ENCODE results near the gene SULT1A2. TPM values are rescaled to one million over a fixed set of nuclear protein-coding genes. Genes with fewer than 3 reads are reported as not detected.
"Not testable (repeated sequence)": the region's sequence is repeated elsewhere in the genome, so short reads cannot be mapped to it uniquely, and the experiment has no call there.

Gene SULT1A2
- 1.1 TPM for total RNA-seq
- long read RNA-seq, partial matches to known transcripts, result 0 of 1 reads
- long read RNA-seq, other reads (novel, unspliced or antisense), result 1 of 1 reads

GRCh38 chr16:28596840-28597691 lies at the start of gene SULT1A2:
Gene SULT1A2 (minus strand): TSS chr16:28597050. CDS start chr16:28595930, 1,120 bp downstream.
- DNase-seq (no peak), ATAC-seq (peak; percentile 62)
- intact Hi-C loops (cut with micrococcal nuclease), result no loop called here

DNA sequence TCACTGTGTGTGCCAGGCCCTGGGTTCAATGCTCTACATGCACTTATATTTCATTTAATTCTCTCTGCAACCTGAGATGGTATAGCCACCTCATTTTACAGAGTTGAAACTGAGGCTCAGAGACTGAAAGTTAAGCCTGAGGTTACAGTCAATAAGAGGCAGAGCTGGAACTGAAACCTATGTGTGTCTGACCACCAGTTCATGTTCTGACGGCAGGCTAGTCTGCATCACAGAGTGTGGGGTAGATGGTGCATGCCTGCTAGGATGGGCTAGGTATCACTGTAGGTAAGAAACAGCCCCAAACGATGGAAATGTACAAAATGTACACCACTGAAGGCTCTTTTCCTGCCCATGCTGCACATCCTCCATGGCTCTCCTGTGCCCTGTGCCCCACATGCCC lies 43.1 kb upstream of the SULT1A2 start:
- DNase-seq; ATAC-seq; intact Hi-C loops (cut with micrococcal nuclease): not testable (repeated sequence)

- DNase-seq; ATAC-seq; intact Hi-C loops (cut with micrococcal nuclease): not testable (repeated sequence)
Measured at GRCh38 chr16:28638359-28638758, 41.5 kb upstream of the SULT1A2 start.

GRCh38 chr16:28637765-28638164 lies 40.9 kb upstream of the SULT1A2 start, which contains the start of gene NPIPB8:
Gene NPIPB8 (plus strand): TSS chr16:28638065. CDS start chr16:28638361, 296 bp downstream.
- ATAC-seq; intact Hi-C loops (cut with micrococcal nuclease); DNase-seq: not testable (repeated sequence)

DNA sequence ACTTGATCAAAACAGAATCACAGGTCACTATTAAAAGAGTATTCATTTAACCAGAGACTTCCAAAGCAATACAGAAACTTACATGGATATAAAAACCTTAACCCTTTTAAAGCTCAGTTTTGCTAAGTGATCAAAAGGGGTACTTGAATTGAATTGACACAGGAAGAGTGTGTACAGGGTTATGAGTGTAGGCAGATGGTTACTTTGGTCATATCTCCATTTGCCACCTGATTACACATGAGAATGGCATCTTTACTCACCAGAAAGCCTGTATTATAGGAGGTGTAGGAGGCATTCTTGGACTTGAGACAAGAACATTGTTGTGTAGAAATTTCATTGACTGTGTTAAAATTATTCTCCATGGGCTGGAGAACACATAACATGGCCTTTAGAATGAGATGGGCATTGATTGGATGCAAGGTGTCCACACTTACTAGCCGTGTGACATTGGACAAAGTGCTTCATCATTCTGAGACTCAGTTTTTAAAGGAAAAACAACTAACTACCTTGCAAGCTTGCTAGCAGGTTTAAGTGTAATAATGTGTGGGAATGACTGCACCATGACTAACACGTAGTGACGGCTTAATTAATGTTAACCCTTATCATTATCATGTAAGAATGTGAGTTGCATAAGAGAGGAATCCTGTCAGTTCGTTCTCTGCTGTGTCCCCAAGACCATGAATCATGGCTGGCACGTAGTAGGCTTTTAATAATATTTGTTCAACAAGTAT lies 39.4 kb upstream of the SULT1A2 start:
- ATAC-seq; DNase-seq; intact Hi-C loops (cut with micrococcal nuclease): not testable (repeated sequence)

DNA sequence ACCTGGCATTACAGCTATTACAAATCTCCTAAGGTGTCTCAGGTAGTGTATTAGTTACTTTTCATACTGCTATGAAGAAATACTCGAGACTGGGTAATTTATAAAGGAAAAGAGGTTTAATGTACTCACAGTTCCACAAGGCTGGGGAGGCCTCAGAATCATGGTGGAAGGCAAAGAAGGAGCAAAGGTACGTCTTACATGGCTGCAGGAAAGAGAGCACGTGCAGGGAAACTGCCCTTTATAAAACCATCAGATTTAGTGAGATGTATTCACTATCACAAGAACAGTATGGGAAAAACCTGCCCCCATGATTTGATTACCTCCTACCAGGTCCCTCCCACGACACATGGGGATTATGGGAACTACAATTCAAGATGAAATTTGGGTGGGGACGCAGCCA lies 34.1 kb upstream of the SULT1A2 start:
- intact Hi-C loops (cut with micrococcal nuclease); ATAC-seq; DNase-seq: not testable (repeated sequence)

DNA sequence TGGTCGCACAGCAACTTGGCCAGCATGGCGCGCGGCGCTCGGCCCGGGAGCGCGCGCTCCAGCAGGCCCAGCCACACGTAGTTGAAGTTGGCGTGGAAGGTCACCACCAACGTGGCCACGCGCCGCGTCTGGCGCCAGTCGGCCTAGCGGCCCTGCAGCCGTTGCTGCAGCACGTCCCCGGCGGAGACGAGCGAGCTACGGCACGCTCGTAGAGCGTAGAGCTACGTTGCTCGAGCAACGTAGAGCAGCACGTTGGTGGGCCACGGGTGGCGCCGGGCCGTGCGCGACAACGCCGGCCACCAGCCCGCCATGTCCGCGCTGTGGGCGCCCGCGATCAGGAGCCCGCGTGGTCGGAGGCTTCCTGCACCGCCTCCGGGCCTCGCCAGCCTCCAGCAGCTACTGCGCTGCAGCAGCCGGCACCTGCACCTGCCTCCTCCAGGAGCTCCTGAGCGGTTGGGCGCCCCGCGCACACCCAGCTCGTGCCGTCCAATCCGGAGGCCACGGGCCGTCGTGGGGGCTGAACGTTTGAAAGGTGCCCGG lies 26.4 kb upstream of the SULT1A2 start:
- intact Hi-C loops (cut with micrococcal nuclease), result no loop called here
- ATAC-seq (peak; percentile 90), DNase-seq (peak; percentile 63)

GRCh38 chr16:28622532-28623171 lies 25.8 kb upstream of the SULT1A2 start:
- peak; percentile 44 for ATAC-seq
- DNase-seq; intact Hi-C loops (cut with micrococcal nuclease): not testable (repeated sequence)

DNA sequence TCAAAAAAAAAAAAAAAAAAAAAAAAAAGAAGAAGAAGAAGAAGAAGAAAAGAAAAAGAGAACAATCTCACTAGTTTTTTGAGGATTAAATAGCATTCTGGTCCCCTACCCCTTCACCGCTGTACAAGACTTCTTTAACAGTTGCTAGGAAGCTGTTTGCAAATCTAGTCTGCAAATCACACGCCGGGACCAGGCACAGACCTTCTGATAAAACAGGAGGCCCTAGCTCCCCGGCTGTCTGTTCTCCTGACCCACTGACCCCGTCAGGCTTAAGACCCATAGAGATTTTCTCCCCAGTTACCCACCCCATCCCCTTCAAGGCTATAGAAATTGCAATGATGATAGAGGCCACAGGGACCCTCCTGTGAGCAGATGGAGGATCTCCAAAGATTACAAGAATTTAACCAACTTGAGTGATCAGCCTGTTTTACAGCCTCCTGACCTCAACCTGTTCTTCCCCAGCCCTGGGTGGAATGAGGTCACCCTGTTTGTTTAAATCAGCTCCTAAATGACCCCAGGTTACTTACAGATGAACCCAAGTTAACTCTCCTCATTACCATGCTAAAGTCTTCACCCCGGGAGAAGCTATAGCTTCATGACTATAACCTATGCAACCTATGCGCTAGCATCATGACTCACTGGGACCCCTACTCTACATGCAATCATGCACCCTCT lies 24.8 kb upstream of the SULT1A2 start:
- no peak for DNase-seq
- no peak for ATAC-seq
- intact Hi-C loops (cut with micrococcal nuclease), result no loop called here

DNA sequence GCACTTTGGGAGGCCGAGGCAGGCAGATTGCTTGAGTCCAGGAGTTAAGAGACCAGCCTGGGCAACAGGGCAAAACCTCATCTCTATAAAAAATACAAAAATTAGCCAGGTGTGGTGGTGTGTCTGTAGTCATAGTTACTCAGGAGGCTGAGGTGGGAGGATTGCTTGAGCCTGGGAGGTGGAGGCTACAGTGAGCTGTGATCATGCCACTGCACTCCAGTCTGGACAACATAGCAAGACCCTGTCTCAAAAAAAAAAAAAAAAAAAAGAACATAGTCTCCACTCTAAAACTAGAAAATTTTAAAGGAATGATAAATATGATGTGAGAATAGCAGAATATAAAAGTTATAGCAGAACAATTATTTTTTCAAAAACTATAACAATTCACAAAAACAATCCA lies 23.5 kb upstream of the SULT1A2 start:
- DNase-seq; intact Hi-C loops (cut with micrococcal nuclease); ATAC-seq: not testable (repeated sequence)

- no peak for ATAC-seq
- intact Hi-C loops (cut with micrococcal nuclease), result no loop called here
- no peak for DNase-seq
Measured at GRCh38 chr16:28617874-28618273, 21.0 kb upstream of the SULT1A2 start.

- ATAC-seq (no peak), DNase-seq (no peak)
- intact Hi-C loops (cut with micrococcal nuclease), result no loop called here
Measured at GRCh38 chr16:28616636-28617035, 19.8 kb upstream of the SULT1A2 start.

DNA sequence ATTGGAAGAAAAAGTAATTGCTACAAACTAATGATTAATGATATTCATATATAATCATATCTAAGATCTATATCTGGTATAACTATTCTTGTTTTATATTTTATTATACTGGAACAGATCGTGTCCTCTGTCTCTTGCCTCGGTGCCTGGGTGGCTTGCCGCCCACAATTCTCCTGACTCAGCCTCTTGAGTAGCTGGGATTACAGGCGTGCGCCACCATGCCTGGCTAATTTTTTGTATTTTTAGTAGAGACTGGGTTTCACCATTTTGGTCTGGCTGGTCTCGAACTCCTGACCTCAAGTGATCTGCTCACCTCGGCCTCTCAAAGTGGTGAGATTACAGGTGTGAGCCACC lies 19.4 kb upstream of the SULT1A2 start:
- DNase-seq; intact Hi-C loops (cut with micrococcal nuclease); ATAC-seq: not testable (repeated sequence)

DNA sequence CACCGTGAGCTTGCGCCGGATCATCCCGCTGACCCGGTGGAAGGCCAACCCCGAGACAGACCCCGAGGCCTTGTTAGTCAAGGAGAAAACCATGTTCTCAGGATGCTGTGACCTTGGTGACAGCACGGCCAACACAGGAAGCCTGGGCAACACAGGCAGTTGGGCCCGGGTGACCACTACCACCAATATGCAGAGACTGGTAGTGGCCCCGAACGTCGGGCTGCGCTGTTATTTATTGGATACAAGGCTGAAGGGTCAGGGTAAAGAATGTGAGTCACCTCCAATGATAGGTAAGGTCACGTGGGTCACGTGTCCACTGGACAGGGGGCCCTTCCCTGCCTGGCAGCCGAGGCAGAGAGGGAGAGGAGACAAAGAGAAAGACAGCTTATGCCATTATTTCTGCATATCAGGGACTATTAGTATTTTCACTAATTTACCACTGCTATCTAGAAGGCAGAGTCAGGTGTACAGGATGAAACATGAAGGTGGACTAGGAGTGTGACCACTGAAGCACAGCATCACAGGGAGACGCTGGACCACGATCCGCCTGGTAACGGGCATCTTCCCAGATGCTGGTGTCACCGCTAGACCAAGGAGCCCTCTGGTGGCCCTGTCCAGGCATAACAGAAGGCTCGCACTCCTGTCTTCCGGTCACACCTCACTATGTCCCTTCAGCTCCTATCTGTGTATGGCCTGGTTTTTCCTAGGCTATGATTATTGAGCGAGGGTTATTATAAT lies 18.8 kb upstream of the SULT1A2 start:
- intact Hi-C loops (cut with micrococcal nuclease), result not testable (repeated sequence)
- ATAC-seq (peak; percentile 49), DNase-seq (peak; percentile 77)

DNA sequence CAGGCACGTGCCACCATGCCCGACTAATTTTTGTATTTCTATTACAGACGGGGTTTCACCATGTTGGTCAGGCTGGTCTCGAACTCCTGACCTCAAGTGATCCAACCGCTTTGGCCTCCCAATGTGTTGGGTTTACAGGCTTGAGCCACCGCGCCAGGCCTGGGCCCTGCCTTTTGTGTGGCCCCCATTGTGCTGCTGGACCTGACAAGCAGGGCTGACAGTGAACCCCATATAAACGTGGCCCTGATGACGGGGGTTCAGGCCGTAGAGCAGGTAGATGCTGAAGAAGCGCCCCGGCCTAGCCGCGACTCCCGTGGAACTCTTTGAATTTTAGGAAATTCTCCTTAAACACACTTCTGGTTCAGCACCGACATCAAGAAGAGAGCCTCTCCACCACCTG lies 17.7 kb upstream of the SULT1A2 start:
- ATAC-seq; DNase-seq; intact Hi-C loops (cut with micrococcal nuclease): not testable (repeated sequence)

DNA sequence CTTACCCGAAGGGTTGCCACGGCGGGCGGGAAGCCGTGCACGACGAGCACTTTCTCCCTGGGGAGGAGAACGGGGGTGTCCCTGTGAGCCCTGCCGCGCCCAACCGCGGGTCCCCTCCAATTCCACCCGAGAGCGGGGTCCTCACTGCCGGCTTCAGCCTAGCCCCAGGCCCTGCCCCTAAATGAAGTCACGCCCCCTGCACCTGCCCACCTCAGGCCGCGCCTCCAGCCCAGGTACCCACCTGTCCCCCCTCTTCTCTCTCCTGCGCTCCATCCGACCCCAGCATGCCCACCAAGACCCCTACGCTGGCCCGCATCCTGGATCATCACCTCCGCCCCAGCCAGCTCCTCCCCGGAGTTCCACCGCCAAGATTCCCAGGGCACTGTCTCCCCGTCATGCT lies 17.1 kb upstream of the SULT1A2 start:
- ATAC-seq; intact Hi-C loops (cut with micrococcal nuclease); DNase-seq: not testable (repeated sequence)

- ATAC-seq; intact Hi-C loops (cut with micrococcal nuclease): not testable (repeated sequence)
Measured at GRCh38 chr16:28612359-28613280, 15.8 kb upstream of the SULT1A2 start.

More at GRCh38 chr16:28612359-28613280, 15.8 kb upstream of the SULT1A2 start:
- not testable (repeated sequence) for DNase-seq
